ENCODE results near the gene PLXNA2.

Gene PLXNA2

GRCh38 chr1:208118306-208118705, 125.9 kb downstream of the PLXNA2 start:
- DNase-seq (ENCODE audit: low read depth) = no peak

GRCh38 chr1:208117826-208118225, 126.4 kb downstream of the PLXNA2 start:
- DNase-seq (ENCODE audit: low read depth) = no peak

GRCh38 chr1:208117409-208117808, 126.8 kb downstream of the PLXNA2 start:
- no peak for DNase-seq (ENCODE audit: low read depth)

GRCh38 chr1:208115924-208116640, 128.1 kb downstream of the PLXNA2 start:
- no peak for DNase-seq (ENCODE audit: low read depth)

GRCh38 chr1:208113011-208113410, 131.2 kb downstream of the PLXNA2 start:
- no peak for DNase-seq (ENCODE audit: low read depth)

- no peak for DNase-seq (ENCODE audit: low read depth)
Measured at GRCh38 chr1:208112401-208112800, 131.8 kb downstream of the PLXNA2 start.

GRCh38 chr1:208111646-208112190, 132.5 kb downstream of the PLXNA2 start:
- DNase-seq (ENCODE audit: low read depth) = no peak

- DNase-seq (ENCODE audit: low read depth) = no peak
Measured at GRCh38 chr1:208110296-208110695, 133.9 kb downstream of the PLXNA2 start.

GRCh38 chr1:208108646-208109330, 135.4 kb downstream of the PLXNA2 start:
- DNase-seq (ENCODE audit: low read depth) = no peak

- DNase-seq (ENCODE audit: low read depth) = no peak
Measured at GRCh38 chr1:208108213-208108608, 136.0 kb downstream of the PLXNA2 start.

GRCh38 chr1:208107425-208108212, 136.6 kb downstream of the PLXNA2 start:
- no peak for DNase-seq (ENCODE audit: low read depth)

GRCh38 chr1:208106218-208106617, 138.0 kb downstream of the PLXNA2 start:
- DNase-seq (ENCODE audit: low read depth) = no peak

- DNase-seq (ENCODE audit: low read depth) = no peak
Measured at GRCh38 chr1:208105756-208106155, 138.4 kb downstream of the PLXNA2 start.

GRCh38 chr1:208103597-208104513, 140.3 kb downstream of the PLXNA2 start:
- no peak for DNase-seq (ENCODE audit: low read depth)

- DNase-seq (ENCODE audit: low read depth) = no peak
Measured at GRCh38 chr1:208101661-208102431, 142.3 kb downstream of the PLXNA2 start.

- DNase-seq (ENCODE audit: low read depth) = no peak
Measured at GRCh38 chr1:208100906-208101305, 143.3 kb downstream of the PLXNA2 start.

GRCh38 chr1:208100106-208100505, 144.1 kb downstream of the PLXNA2 start:
- no peak for DNase-seq (ENCODE audit: low read depth)

- no peak for DNase-seq (ENCODE audit: low read depth)
Measured at GRCh38 chr1:208098773-208099172, 145.4 kb downstream of the PLXNA2 start.

GRCh38 chr1:208093754-208094719, 150.1 kb downstream of the PLXNA2 start:
- DNase-seq (ENCODE audit: low read depth) = peak; percentile 39

GRCh38 chr1:208093046-208093445, 151.1 kb downstream of the PLXNA2 start:
- DNase-seq (ENCODE audit: low read depth) = no peak

Data from stimulated activated CD8-positive, alpha-beta memory T cell treated with anti-CD3 and anti-CD28 coated beads, Interleukin-15, amount 100 ng/mL, for 1 hour (primary cell).